Epithelial cell of umbilical artery (primary cell): Measurements from ENCODE around the gene SDC1. TPM values are rescaled to one million over a fixed set of nuclear protein-coding genes. Genes with fewer than 3 reads are reported as not detected.

Source experiments
- total RNA-seq: library from RNA; depleted of rRNA; stranded (reverse); fragments of >200 nt; gene quantifications from 2 replicates; pipeline ENCODE4 v1.2.3, GENCODE V29; 2014

Gene SDC1, protein sequence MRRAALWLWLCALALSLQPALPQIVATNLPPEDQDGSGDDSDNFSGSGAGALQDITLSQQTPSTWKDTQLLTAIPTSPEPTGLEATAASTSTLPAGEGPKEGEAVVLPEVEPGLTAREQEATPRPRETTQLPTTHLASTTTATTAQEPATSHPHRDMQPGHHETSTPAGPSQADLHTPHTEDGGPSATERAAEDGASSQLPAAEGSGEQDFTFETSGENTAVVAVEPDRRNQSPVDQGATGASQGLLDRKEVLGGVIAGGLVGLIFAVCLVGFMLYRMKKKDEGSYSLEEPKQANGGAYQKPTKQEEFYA
- total RNA-seq, result 0.97 and 1.1 TPM in 2 replicates

DNA sequence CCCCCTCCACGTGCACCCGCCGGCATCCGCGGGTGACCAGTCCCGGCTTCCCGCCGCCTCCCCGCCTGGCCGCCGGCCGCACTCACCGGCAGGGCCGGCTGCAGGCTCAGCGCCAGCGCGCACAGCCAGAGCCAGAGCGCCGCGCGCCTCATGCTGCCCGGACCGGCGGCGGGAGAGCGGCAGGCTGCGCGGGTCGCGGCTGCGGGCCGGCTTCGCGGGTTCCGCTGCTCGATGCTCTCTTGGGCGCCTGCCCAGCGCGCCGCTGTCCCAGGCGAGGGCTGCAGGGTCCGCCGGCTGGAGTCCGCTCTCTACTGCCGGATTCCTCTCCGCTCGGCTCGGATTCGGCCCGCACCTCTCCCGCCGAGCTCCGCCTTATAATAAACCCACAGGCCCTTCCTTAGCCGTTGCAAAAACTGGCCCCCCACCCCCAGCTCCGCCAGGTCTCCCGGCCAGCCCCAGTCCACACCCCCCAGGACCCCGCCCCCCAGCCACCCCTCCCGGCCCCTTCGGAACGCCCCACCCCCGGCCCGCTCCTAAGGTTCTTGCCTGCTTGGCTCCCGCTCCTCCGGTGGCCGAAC, at the start of gene SDC1:
TSS of gene SDC1 (minus strand) at position 415 of the 578 bp plus-strand sequence. CDS start at position 152, 263 bp downstream.

Other genes starting within 250 kb of the SDC1 start
- gene WDR35, start 235.0 kb downstream of the SDC1 start, total RNA-seq, result 17.2 and 18.2 TPM in 2 replicates
- gene MATN3, start 212.5 kb downstream of the SDC1 start, total RNA-seq, result 1.4 and 2.3 TPM in 2 replicates
- 79.6 and 94.2 TPM in 2 replicates for gene LAPTM4A, start 173.5 kb downstream of the SDC1 start, total RNA-seq
- gene PUM2, start 125.7 kb upstream of the SDC1 start, total RNA-seq, result 29.6 and 42.4 TPM in 2 replicates
- 850 and 995 TPM in 2 replicates for gene RHOB, start 221.9 kb upstream of the SDC1 start, total RNA-seq